Measurements from ENCODE around the gene JUP.
"Not testable (repeated sequence)": the region's sequence is repeated elsewhere in the genome, so short reads cannot be mapped to it uniquely, and the experiment has no call there.

Gene JUP

GRCh38 chr17:41786227-41787020 is at the start of gene JUP:
Gene JUP, minus strand, starts transcription at chr17:41786711. Its CDS starts 14,857 bp downstream, at chr17:41771854.
- Histone ChIP-seq H3K4me1 (peaks cover 0 to 45% (median 26%) of the 10 kb centered on the region in 4 donors), H3K27ac (peak within 1 kb of the TSS; percentile 68 to 72), H3K9me3 (no peaks in the 10 kb centered on the region), H3K27me3 (peaks cover 0 to 44% of the 10 kb centered on the region in 2 donors), H3K4me3 (peak within 1 kb of the TSS; percentile 61 to 72), H3K36me3 (no peaks in the 10 kb centered on the region)
- intact Hi-C loops (cut with DNase I; ENCODE audit: low total_unique reads), result no loop called here
- DNase-seq, result peak; percentile 99
- TF ChIP-seq CTCF (IDR thresholded peaks at IDR 0.05), result peak; percentile 15 to 26

DNA sequence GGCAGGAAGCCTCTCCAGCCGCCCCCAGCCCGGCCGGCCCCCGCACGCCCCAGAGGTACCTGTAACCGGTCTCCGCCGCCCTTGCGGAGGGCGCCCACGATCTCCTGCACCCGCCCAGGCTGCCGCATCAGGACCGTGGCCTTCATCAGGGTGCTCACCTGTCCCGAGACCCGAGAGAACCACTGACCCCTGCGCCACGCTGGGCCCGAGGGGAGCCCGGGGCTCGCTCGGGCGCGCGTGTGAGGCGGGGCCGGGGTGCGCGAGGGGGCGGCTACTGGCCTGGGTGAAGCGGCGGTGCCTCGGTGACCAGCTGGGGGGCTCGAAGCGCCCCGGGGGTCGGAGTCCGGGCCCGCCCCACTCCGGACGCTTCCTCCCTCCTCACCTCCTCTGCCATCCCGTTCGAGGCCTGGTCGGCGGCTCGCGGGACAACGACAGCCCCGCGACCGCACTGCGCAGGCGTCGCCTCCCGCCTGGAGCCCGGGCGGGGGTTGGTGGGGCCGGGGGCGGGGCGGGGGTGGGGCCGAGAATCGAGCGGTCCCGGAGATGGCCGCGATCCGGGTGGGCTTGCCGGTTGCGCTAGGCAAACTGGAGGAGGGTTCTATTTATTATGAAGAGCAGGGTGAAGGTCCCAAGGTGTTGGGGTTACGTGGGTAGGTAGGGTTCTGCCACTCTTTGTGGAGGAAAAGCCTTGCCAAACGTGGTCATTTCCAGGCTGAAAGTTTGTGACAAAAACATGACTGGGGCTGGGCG is 49.5 kb upstream of the JUP start, which contains the start of gene NT5C3B:
Gene NT5C3B (minus strand): TSS at position 433 of the 750 bp plus-strand sequence. CDS start 39 bp downstream, at position 394.
- Histone ChIP-seq H3K4me1 (peaks cover 0 to 18% (median 15%) of the 10 kb centered on the region in 4 donors), H3K9me3 (no peaks in the 10 kb centered on the region), H3K27ac (peak within 1 kb of the TSS; percentile 89 to 92), H3K27me3 (no peaks in the 10 kb centered on the region), H3K36me3 (peaks cover 9 to 27% (median 20%) of the 10 kb centered on the region in 3 donors), H3K4me3 (peak within 1 kb of the TSS; percentile 81 to 83)
- intact Hi-C loops (cut with DNase I; ENCODE audit: low total_unique reads), result loop anchor here (2.0 kb wide), 1 partner anchor 23 kb away; the partner anchor contains the start of gene FKBP10
- DNase-seq, result peak; percentile 38 to 78
- TF ChIP-seq CTCF (IDR thresholded peaks at IDR 0.05), result no peak

- Histone ChIP-seq H3K9me3 (no peaks in the 10 kb centered on the region), H3K4me3 (peak overlapping the region; percentile 81 to 83), H3K27ac (peak overlapping the region; percentile 89 to 92), H3K36me3 (peaks cover 15 to 33% (median 26%) of the 10 kb centered on the region in 3 donors), H3K27me3 (no peaks in the 10 kb centered on the region), H3K4me1 (peaks cover 0 to 18% (median 15%) of the 10 kb centered on the region in 4 donors)
- peak in 1 of 2 donors; percentile 48 for DNase-seq
- no peak for TF ChIP-seq CTCF (IDR thresholded peaks at IDR 0.05)
- intact Hi-C loops (cut with DNase I; ENCODE audit: low total_unique reads), result no loop called here
These were observed 48.8 kb upstream of the JUP start for GRCh38 chr17:41835214-41835799.

- H3K4me1 ChIP-seq; H3K9me3 ChIP-seq; H3K27ac ChIP-seq; intact Hi-C loops (cut with DNase I; ENCODE audit: low total_unique reads); H3K4me3 ChIP-seq; H3K27me3 ChIP-seq: not testable (repeated sequence)
- peak in 1 of 2 donors; percentile 38 for DNase-seq
- H3K36me3 ChIP-seq, result peaks cover 59 to 80% (median 79%) of the 10 kb centered on the region in 3 donors
These were observed 43.5 kb upstream of the JUP start for GRCh38 chr17:41829961-41830360.

DNA sequence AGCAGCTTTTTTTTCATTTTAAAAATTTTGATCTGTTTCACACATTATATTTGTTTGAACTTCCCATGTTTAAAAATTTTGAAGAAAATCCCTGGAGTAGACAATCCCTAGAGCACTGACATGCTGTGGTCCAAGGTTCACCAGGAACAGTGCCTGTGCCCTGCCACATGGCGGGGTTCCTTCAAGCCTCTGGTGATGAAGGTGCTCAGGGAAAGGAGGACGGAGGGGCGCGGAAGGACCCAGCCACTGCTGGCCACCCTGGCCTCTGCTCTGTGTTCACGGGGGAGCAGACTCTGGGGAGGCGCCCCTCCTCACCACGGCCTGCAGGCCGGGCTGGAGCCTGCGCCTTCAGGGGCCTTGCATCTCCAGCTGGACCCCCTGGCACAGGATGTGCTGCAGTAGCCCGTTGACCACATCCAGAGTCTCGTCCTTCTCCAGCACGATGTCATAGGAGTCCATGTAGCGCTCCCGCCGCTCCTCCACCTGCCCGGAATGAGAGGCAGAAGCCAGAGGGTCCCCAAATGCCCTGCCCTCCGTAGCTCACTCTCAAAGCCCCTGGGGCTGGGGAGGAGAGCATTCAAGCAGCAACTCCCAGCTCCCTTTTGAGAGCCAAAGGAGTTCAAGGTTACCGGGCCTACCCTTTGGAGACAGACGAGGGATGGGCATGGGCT is 38.8 kb upstream of the JUP start:
- Histone ChIP-seq H3K27me3 (no peaks in the 10 kb centered on the region), H3K4me3 (no peak overlapping the region), H3K36me3 (peaks cover 46 to 63% (median 47%) of the 10 kb centered on the region in 3 donors), H3K4me1 (no peaks in the 10 kb centered on the region), H3K9me3 (no peaks in the 10 kb centered on the region), H3K27ac (no peak overlapping the region)
- TF ChIP-seq CTCF (IDR thresholded peaks at IDR 0.05), result no peak
- DNase-seq, result no peak
- intact Hi-C loops (cut with DNase I; ENCODE audit: low total_unique reads), result no loop called here

Data from tibial artery (tissue), 4 donors.